Trophoblast cell (in vitro differentiated cells and primary cell): ENCODE measurements around the gene ATP2C2.
A peak's percentile ranks its signal among the peaks of the same experiment; 100 is the strongest.
"Not testable (repeated sequence)": the region's sequence is repeated elsewhere in the genome, so short reads cannot be mapped to it uniquely, and the experiment has no call there.

Experiments used
- DNase-seq, 2 donors: peaks; one replicate each; pipeline ENCODE4 v3.0.0-alpha.2; 2016
- H2AFZ ChIP-seq: 2 replicates; pipeline ENCODE4 v1.6.1; 2013; ENCODE audit warnings: low read length, moderate library complexity, mild to moderate bottlenecking; ENCODE audit not compliant: insufficient read depth, poor library complexity
- H2AK5ac ChIP-seq: 2 replicates; pipeline ENCODE4 v1.6.1; 2013; ENCODE audit warnings: mild to moderate bottlenecking, low read length
- H2BK120ac ChIP-seq: 2 replicates; pipeline ENCODE4 v1.6.1; 2013; ENCODE audit warnings: low read length, mild to moderate bottlenecking, moderate library complexity; ENCODE audit not compliant: insufficient read depth, poor library complexity
- H2BK12ac ChIP-seq: 2 replicates; pipeline ENCODE4 v1.6.1; 2013; ENCODE audit warnings: mild to moderate bottlenecking, low read length, moderate library complexity
- H2BK5ac ChIP-seq: 2 replicates; pipeline ENCODE4 v1.6.1; 2013; ENCODE audit warnings: low read length, low read depth, moderate library complexity, mild to moderate bottlenecking; ENCODE audit not compliant: poor library complexity
- H3K14ac ChIP-seq: 2 replicates; pipeline ENCODE4 v1.6.1; 2013; ENCODE audit warnings: mild to moderate bottlenecking, low read length
- H3K18ac ChIP-seq: 2 replicates; pipeline ENCODE4 v1.6.1; 2013; ENCODE audit warnings: mild to moderate bottlenecking, low read length
- H3K23ac ChIP-seq: 2 replicates; pipeline ENCODE4 v1.6.1; 2013; ENCODE audit warnings: low read length
- H3K27ac ChIP-seq: 2 replicates; pipeline ENCODE4 v1.5.1; 2013; ENCODE audit warnings: low read depth, mild to moderate bottlenecking, inconsistent platforms, low read length, moderate library complexity
- H3K27me3 ChIP-seq: 2 replicates; pipeline ENCODE4 v1.6.1; 2013; ENCODE audit warnings: inconsistent platforms, mild to moderate bottlenecking, low read length, moderate library complexity; ENCODE audit not compliant: insufficient read depth
- H3K36me3 ChIP-seq, 2 experiments: 1 replicate in 1 of 2; 2 replicates in 1 of 2; pipeline ENCODE4 v1.6.1; 2013; ENCODE audit warnings: low read length in 2 of 2, mild to moderate bottlenecking in 2 of 2, moderate library complexity in 1 of 2; ENCODE audit not compliant: insufficient read depth in 2 of 2, control insufficient read depth in 1 of 2
- H3K4ac ChIP-seq: 2 replicates; pipeline ENCODE4 v1.6.1; 2013; ENCODE audit warnings: low read depth, mild to moderate bottlenecking, low read length, moderate library complexity
- H3K4me1 ChIP-seq, 2 experiments: 1 replicate in 1 of 2; 2 replicates in 1 of 2; pipeline ENCODE4 v1.6.1; 2013; ENCODE audit warnings: low read length in 2 of 2, mild to moderate bottlenecking in 2 of 2, moderate library complexity in 1 of 2; ENCODE audit not compliant: insufficient read depth in 2 of 2, control insufficient read depth in 1 of 2
- H3K4me2 ChIP-seq: 2 replicates; pipeline ENCODE4 v1.6.1; 2013; ENCODE audit warnings: inconsistent platforms, mild to moderate bottlenecking, low read length, moderate library complexity
- H3K4me3 ChIP-seq: 2 replicates; pipeline ENCODE4 v1.5.1; 2013; ENCODE audit warnings: mild to moderate bottlenecking, low read depth, low read length, inconsistent platforms
- H3K79me1 ChIP-seq: one replicate; pipeline ENCODE4 v1.6.1; 2013; ENCODE audit warnings: low read length
- H3K79me2 ChIP-seq: 2 replicates; pipeline ENCODE4 v1.6.1; 2013; ENCODE audit warnings: low read length, mild to moderate bottlenecking; ENCODE audit not compliant: control insufficient read depth, insufficient read depth, poor library complexity
- H3K9ac ChIP-seq: 2 replicates; pipeline ENCODE4 v1.6.1; 2013; ENCODE audit warnings: mild to moderate bottlenecking, low read length
- H3K9me3 ChIP-seq: 2 replicates; pipeline ENCODE4 v1.6.1; 2013; ENCODE audit warnings: low read depth, mild to moderate bottlenecking, control low read depth, inconsistent platforms, low read length; ENCODE audit not compliant: insufficient read depth
- H4K12ac ChIP-seq: 2 replicates; pipeline ENCODE4 v1.6.1; 2013; ENCODE audit warnings: low read depth, mild to moderate bottlenecking, low read length, moderate library complexity
- H4K8ac ChIP-seq: 2 replicates; pipeline ENCODE4 v1.6.1; 2013; ENCODE audit warnings: low read depth, mild to moderate bottlenecking, low read length, moderate library complexity
- H4K91ac ChIP-seq: one replicate; pipeline ENCODE4 v1.6.1; 2013; ENCODE audit warnings: low read depth, mild to moderate bottlenecking, low read length, moderate library complexity
- WGBS: extraction: QIAGEN DNeasy Blood & Tissue Kit; methylation state at CpG from one replicate; pipeline ENCODE4 v1.1.7; 2013; ENCODE audit warnings: missing lambda C conversion rate; ENCODE audit not compliant: insufficient read length, insufficient coverage; ENCODE audit errors: extremely low coverage; 5-methylcytosine and 5-hydroxymethylcytosine counted together

Gene ATP2C2

GRCh38 chr16:84403435-84403834 lies 35.1 kb downstream of the ATP2C2 start:
- not testable (repeated sequence) for H3K4me1 ChIP-seq, H3K79me2 ChIP-seq

GRCh38 chr16:84404324-84404723 lies 36.0 kb downstream of the ATP2C2 start:
- no peak for DNase-seq
- Histone ChIP-seq H3K27ac (no peak overlapping the region), H4K91ac (no peak overlapping the region), H2BK120ac (no peak overlapping the region), H3K4me2 (no peak overlapping the region), H3K14ac (no peak overlapping the region), H3K79me1 (no peaks in the 10 kb centered on the region), H3K9ac (no peak overlapping the region), H2BK12ac (no peak overlapping the region), H3K4me1 (no peaks in the 10 kb centered on the region), H3K4me3 (no peak overlapping the region), H3K18ac (no peak overlapping the region), H2AK5ac (no peak overlapping the region), H2BK5ac (no peak overlapping the region), H3K9me3 (no peaks in the 10 kb centered on the region), H2AFZ (no peak overlapping the region), H4K12ac (no peak overlapping the region), H3K27me3 (no peaks in the 10 kb centered on the region), H4K8ac (no peak overlapping the region), H3K4ac (no peak overlapping the region), H3K79me2 (no peaks in the 10 kb centered on the region), H3K23ac (no peak overlapping the region), H3K36me3 (no peaks in the 10 kb centered on the region)
- WGBS: no CpG with 5 or more reads among the region's 3 CpGs

More at GRCh38 chr16:84403435-84403834, 35.1 kb downstream of the ATP2C2 start:
- H3K14ac ChIP-seq, H4K12ac ChIP-seq, H3K9me3 ChIP-seq, H3K18ac ChIP-seq, H3K27me3 ChIP-seq, H4K91ac ChIP-seq, H2AK5ac ChIP-seq, H3K4ac ChIP-seq, H2BK120ac ChIP-seq, H4K8ac ChIP-seq, H3K9ac ChIP-seq, H2BK12ac ChIP-seq, H2AFZ ChIP-seq, H3K4me2 ChIP-seq, H2BK5ac ChIP-seq, H3K79me1 ChIP-seq, H3K27ac ChIP-seq, H3K23ac ChIP-seq, H3K36me3 ChIP-seq, H3K4me3 ChIP-seq: not testable (repeated sequence)
- WGBS: no CpG with 5 or more reads among the region's 5 CpGs
- DNase-seq: peak in 1 of 2 donors; percentile 8

GRCh38 chr16:84404936-84405639 lies 36.8 kb downstream of the ATP2C2 start:
- Histone ChIP-seq H3K4ac (no peak overlapping the region), H3K14ac (no peak overlapping the region), H2BK5ac (no peak overlapping the region), H3K27ac (no peak overlapping the region), H3K4me2 (no peak overlapping the region), H3K18ac (no peak overlapping the region), H3K4me1 (no peaks in the 10 kb centered on the region), H4K91ac (no peak overlapping the region), H2AK5ac (no peak overlapping the region), H4K12ac (no peak overlapping the region), H3K23ac (no peak overlapping the region), H3K9me3 (no peaks in the 10 kb centered on the region), H3K9ac (no peak overlapping the region), H3K36me3 (no peaks in the 10 kb centered on the region), H3K79me1 (no peaks in the 10 kb centered on the region), H3K27me3 (no peaks in the 10 kb centered on the region), H4K8ac (no peak overlapping the region), H2BK120ac (no peak overlapping the region), H3K79me2 (no peaks in the 10 kb centered on the region), H2BK12ac (no peak overlapping the region), H3K4me3 (no peak overlapping the region), H2AFZ (no peak overlapping the region)
- DNase-seq: no peak
- WGBS: no CpG with 5 or more reads among the region's 19 CpGs

GRCh38 chr16:84406006-84406963 lies 37.9 kb downstream of the ATP2C2 start:
- Histone ChIP-seq H3K4me2 (no peak overlapping the region), H2BK120ac (no peak overlapping the region), H3K27me3 (no peaks in the 10 kb centered on the region), H3K36me3 (no peaks in the 10 kb centered on the region), H3K18ac (no peak overlapping the region), H3K4ac (no peak overlapping the region), H3K4me3 (no peak overlapping the region), H4K91ac (no peak overlapping the region), H3K79me1 (no peaks in the 10 kb centered on the region), H2AK5ac (no peak overlapping the region), H2BK12ac (no peak overlapping the region), H4K8ac (no peak overlapping the region), H3K9me3 (no peaks in the 10 kb centered on the region), H3K27ac (no peak overlapping the region), H4K12ac (no peak overlapping the region), H3K23ac (no peak overlapping the region), H3K4me1 (peaks cover 3% of the 10 kb centered on the region in 2 experiments), H3K14ac (no peak overlapping the region), H3K79me2 (no peaks in the 10 kb centered on the region), H2AFZ (no peak overlapping the region), H3K9ac (no peak overlapping the region), H2BK5ac (no peak overlapping the region)
- WGBS: no CpG with 5 or more reads among the region's 16 CpGs
- DNase-seq: no peak
